ENCODE data around the gene SCFD2.
"Not testable (repeated sequence)": the region's sequence is repeated elsewhere in the genome, so short reads cannot be mapped to it uniquely, and the experiment has no call there.

SCFD2 gene

GRCh38 chr4:53267026-53267425 is 98.8 kb downstream of the SCFD2 start:
- H3K9me3 ChIP-seq (ENCODE audit: low read length) = no peaks in the 10 kb centered on the region; the same call in 1 of the 2 replicates
- TF ChIP-seq CTCF (IDR thresholded peaks at IDR 0.05; ENCODE audit: low read length) (no peak), EZH2 (IDR thresholded peaks at IDR 0.05; ENCODE audit: borderline replicate concordance, low read length) (no peak)
- H3K27ac ChIP-seq (ENCODE audit: low read depth, low read length, poor library complexity, severe bottlenecking) = no peak overlapping the region
- H3K4me2 ChIP-seq (ENCODE audit: low read length) = no peak overlapping the region
- no peaks in the 10 kb centered on the region for H3K4me1 ChIP-seq (ENCODE audit: insufficient read depth, low read length, severe bottlenecking)
- H3F3A ChIP-seq (ENCODE audit: insufficient read depth, low read length) = no peaks in the 10 kb centered on the region
- H3K27me3 ChIP-seq (ENCODE audit: insufficient read depth, low read length) = no peaks in the 10 kb centered on the region
- no peak overlapping the region for H3K9ac ChIP-seq (ENCODE audit: low read length)
- H2AFZ ChIP-seq (ENCODE audit: low read length) = no peak overlapping the region
- H4K20me1 ChIP-seq (ENCODE audit: insufficient read depth, low read length) = no peaks in the 10 kb centered on the region
- no peaks in the 10 kb centered on the region for H3K79me2 ChIP-seq (ENCODE audit: insufficient read depth, low read length)
- H3K9me2 ChIP-seq (ENCODE audit: low read depth, low read length) = no peaks in the 10 kb centered on the region
- H3K4me3 ChIP-seq (ENCODE audit: low read depth, low read length, poor library complexity, severe bottlenecking) = no peak overlapping the region
- no peaks in the 10 kb centered on the region; the same call in none of the 2 replicates for H3K36me3 ChIP-seq (ENCODE audit: insufficient read depth, low read length)

- not testable (repeated sequence) for H3K27ac ChIP-seq (ENCODE audit: low read depth, low read length, poor library complexity, severe bottlenecking); H3K36me3 ChIP-seq (ENCODE audit: insufficient read depth, low read length); H3F3A ChIP-seq (ENCODE audit: insufficient read depth, low read length); H3K79me2 ChIP-seq (ENCODE audit: insufficient read depth, low read length); H3K4me3 ChIP-seq (ENCODE audit: low read depth, low read length, poor library complexity, severe bottlenecking); H2AFZ ChIP-seq (ENCODE audit: low read length); H3K4me2 ChIP-seq (ENCODE audit: low read length); H3K27me3 ChIP-seq (ENCODE audit: insufficient read depth, low read length); H3K9me2 ChIP-seq (ENCODE audit: low read depth, low read length); H3K9ac ChIP-seq (ENCODE audit: low read length); H3K9me3 ChIP-seq (ENCODE audit: low read length); H4K20me1 ChIP-seq (ENCODE audit: insufficient read depth, low read length); H3K4me1 ChIP-seq (ENCODE audit: insufficient read depth, low read length, severe bottlenecking)
Observed at GRCh38 chr4:53255986-53256385, 109.9 kb downstream of the SCFD2 start.

GRCh38 chr4:53240573-53240972 is 125.3 kb downstream of the SCFD2 start:
- Histone ChIP-seq H3F3A (ENCODE audit: insufficient read depth, low read length) (no peaks in the 10 kb centered on the region), H3K27ac (ENCODE audit: low read depth, low read length, poor library complexity, severe bottlenecking) (no peak overlapping the region), H3K4me3 (ENCODE audit: low read depth, low read length, poor library complexity, severe bottlenecking) (no peak overlapping the region), H3K27me3 (ENCODE audit: insufficient read depth, low read length) (no peaks in the 10 kb centered on the region), H2AFZ (ENCODE audit: low read length) (no peak overlapping the region), H3K9me2 (ENCODE audit: low read depth, low read length) (no peaks in the 10 kb centered on the region), H3K4me1 (ENCODE audit: insufficient read depth, low read length, severe bottlenecking) (no peaks in the 10 kb centered on the region), H3K9me3 (ENCODE audit: low read length) (no peaks in the 10 kb centered on the region), H3K79me2 (ENCODE audit: insufficient read depth, low read length) (no peaks in the 10 kb centered on the region), H3K4me2 (ENCODE audit: low read length) (no peak overlapping the region), H3K36me3 (ENCODE audit: insufficient read depth, low read length) (no peaks in the 10 kb centered on the region), H4K20me1 (ENCODE audit: insufficient read depth, low read length) (no peaks in the 10 kb centered on the region), H3K9ac (ENCODE audit: low read length) (no peak overlapping the region)
- no peak for TF ChIP-seq CTCF (IDR thresholded peaks at IDR 0.05; ENCODE audit: low read length)
- TF ChIP-seq EZH2 (IDR thresholded peaks at IDR 0.05; ENCODE audit: borderline replicate concordance, low read length) = no peak

GRCh38 chr4:53238352-53238751 is 127.5 kb downstream of the SCFD2 start:
- not testable (repeated sequence) for H2AFZ ChIP-seq (ENCODE audit: low read length); H3K9me2 ChIP-seq (ENCODE audit: low read depth, low read length); H3K4me3 ChIP-seq (ENCODE audit: low read depth, low read length, poor library complexity, severe bottlenecking); H3K79me2 ChIP-seq (ENCODE audit: insufficient read depth, low read length); H3K4me1 ChIP-seq (ENCODE audit: insufficient read depth, low read length, severe bottlenecking); H3K9me3 ChIP-seq (ENCODE audit: low read length); H3K36me3 ChIP-seq (ENCODE audit: insufficient read depth, low read length); H3K27ac ChIP-seq (ENCODE audit: low read depth, low read length, poor library complexity, severe bottlenecking); H3F3A ChIP-seq (ENCODE audit: insufficient read depth, low read length); H3K27me3 ChIP-seq (ENCODE audit: insufficient read depth, low read length); H3K9ac ChIP-seq (ENCODE audit: low read length); H4K20me1 ChIP-seq (ENCODE audit: insufficient read depth, low read length); H3K4me2 ChIP-seq (ENCODE audit: low read length)

- not testable (repeated sequence) for H3K4me2 ChIP-seq (ENCODE audit: low read length); H3K9me3 ChIP-seq (ENCODE audit: low read length); H3F3A ChIP-seq (ENCODE audit: insufficient read depth, low read length); H3K27ac ChIP-seq (ENCODE audit: low read depth, low read length, poor library complexity, severe bottlenecking); H3K27me3 ChIP-seq (ENCODE audit: insufficient read depth, low read length); H2AFZ ChIP-seq (ENCODE audit: low read length); H3K79me2 ChIP-seq (ENCODE audit: insufficient read depth, low read length); H3K9me2 ChIP-seq (ENCODE audit: low read depth, low read length); H3K9ac ChIP-seq (ENCODE audit: low read length); H3K4me1 ChIP-seq (ENCODE audit: insufficient read depth, low read length, severe bottlenecking); H3K4me3 ChIP-seq (ENCODE audit: low read depth, low read length, poor library complexity, severe bottlenecking); H3K36me3 ChIP-seq (ENCODE audit: insufficient read depth, low read length); H4K20me1 ChIP-seq (ENCODE audit: insufficient read depth, low read length)
Observed at GRCh38 chr4:53237811-53238210, 128.1 kb downstream of the SCFD2 start.

GRCh38 chr4:53236624-53237023 is 129.2 kb downstream of the SCFD2 start:
- H3K9me2 ChIP-seq (ENCODE audit: low read depth, low read length); H3K9ac ChIP-seq (ENCODE audit: low read length); H3K27me3 ChIP-seq (ENCODE audit: insufficient read depth, low read length); H3K79me2 ChIP-seq (ENCODE audit: insufficient read depth, low read length); H3K27ac ChIP-seq (ENCODE audit: low read depth, low read length, poor library complexity, severe bottlenecking); H3K9me3 ChIP-seq (ENCODE audit: low read length); H3K36me3 ChIP-seq (ENCODE audit: insufficient read depth, low read length); H3F3A ChIP-seq (ENCODE audit: insufficient read depth, low read length); H2AFZ ChIP-seq (ENCODE audit: low read length); H3K4me1 ChIP-seq (ENCODE audit: insufficient read depth, low read length, severe bottlenecking); H4K20me1 ChIP-seq (ENCODE audit: insufficient read depth, low read length); H3K4me2 ChIP-seq (ENCODE audit: low read length); H3K4me3 ChIP-seq (ENCODE audit: low read depth, low read length, poor library complexity, severe bottlenecking): not testable (repeated sequence)
